ENCODE measurements around the gene MT3. TPM values are rescaled to one million over a fixed set of nuclear protein-coding genes. Genes with fewer than 3 reads are reported as not detected.

Gene MT3
- total RNA-seq, 6 experiments from 2014 or later, result 0.62 TPM; not detected in 5

GRCh38 chr16:56613706-56614105 lies 24.4 kb downstream of the MT3 start:
- Histone ChIP-seq H3K9me3 (no peaks in the 10 kb centered on the region), H3K4me3 (no peak overlapping the region), H3K36me3 (no peaks in the 10 kb centered on the region), H3K27ac (no peak overlapping the region), H3K4me1 (peaks cover 0 to 27% (median 12%) of the 10 kb centered on the region in 4 donors), H3K27me3 (no peaks in the 10 kb centered on the region)
- intact Hi-C loops (cut with DNase I), result no loop called here
- TF ChIP-seq, protein P1, sequence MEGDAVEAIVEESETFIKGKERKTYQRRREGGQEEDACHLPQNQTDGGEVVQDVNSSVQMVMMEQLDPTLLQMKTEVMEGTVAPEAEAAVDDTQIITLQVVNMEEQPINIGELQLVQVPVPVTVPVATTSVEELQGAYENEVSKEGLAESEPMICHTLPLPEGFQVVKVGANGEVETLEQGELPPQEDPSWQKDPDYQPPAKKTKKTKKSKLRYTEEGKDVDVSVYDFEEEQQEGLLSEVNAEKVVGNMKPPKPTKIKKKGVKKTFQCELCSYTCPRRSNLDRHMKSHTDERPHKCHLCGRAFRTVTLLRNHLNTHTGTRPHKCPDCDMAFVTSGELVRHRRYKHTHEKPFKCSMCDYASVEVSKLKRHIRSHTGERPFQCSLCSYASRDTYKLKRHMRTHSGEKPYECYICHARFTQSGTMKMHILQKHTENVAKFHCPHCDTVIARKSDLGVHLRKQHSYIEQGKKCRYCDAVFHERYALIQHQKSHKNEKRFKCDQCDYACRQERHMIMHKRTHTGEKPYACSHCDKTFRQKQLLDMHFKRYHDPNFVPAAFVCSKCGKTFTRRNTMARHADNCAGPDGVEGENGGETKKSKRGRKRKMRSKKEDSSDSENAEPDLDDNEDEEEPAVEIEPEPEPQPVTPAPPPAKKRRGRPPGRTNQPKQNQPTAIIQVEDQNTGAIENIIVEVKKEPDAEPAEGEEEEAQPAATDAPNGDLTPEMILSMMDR (IDR thresholded peaks at IDR 0.05), result no peak
- no peak for TF ChIP-seq POLR2A (IDR thresholded peaks at IDR 0.05)
- DNase-seq, result no peak
- no peak for ATAC-seq

- no peak overlapping the region for H3K27ac ChIP-seq
- no peak overlapping the region for H3K4me3 ChIP-seq
- no peaks in the 10 kb centered on the region for H3K9me3 ChIP-seq
- H3K36me3 ChIP-seq, result no peaks in the 10 kb centered on the region
- no peak for TF ChIP-seq POLR2A (IDR thresholded peaks at IDR 0.05)
- TF ChIP-seq, protein P1 (IDR thresholded peaks at IDR 0.05), result no peak
- intact Hi-C loops (cut with DNase I), result no loop called here
- DNase-seq, result no peak
- H3K27me3 ChIP-seq, result no peaks in the 10 kb centered on the region
- no peak for ATAC-seq
- H3K4me1 ChIP-seq, result peaks cover 0 to 29% (median 12%) of the 10 kb centered on the region in 4 donors
Observed at GRCh38 chr16:56614549-56614991, 25.2 kb downstream of the MT3 start.

- ATAC-seq, result no peak
- Histone ChIP-seq H3K4me1 (peaks cover 0 to 29% (median 12%) of the 10 kb centered on the region in 4 donors), H3K27ac (no peak overlapping the region), H3K36me3 (no peaks in the 10 kb centered on the region), H3K27me3 (no peaks in the 10 kb centered on the region), H3K9me3 (no peaks in the 10 kb centered on the region), H3K4me3 (no peak overlapping the region)
- intact Hi-C loops (cut with DNase I), result no loop called here
- WGBS (ENCODE audit: insufficient coverage, low coverage, low lambda C conversion rate, missing lambda C conversion rate), result 64% methylated on average over 3 of the region's 3 CpGs
- TF ChIP-seq, protein P1 (IDR thresholded peaks at IDR 0.05), result no peak
- no peak for TF ChIP-seq POLR2A (IDR thresholded peaks at IDR 0.05)
- DNase-seq, result no peak
Observed at GRCh38 chr16:56615353-56615752, 26.0 kb downstream of the MT3 start.

- intact Hi-C loops (cut with DNase I), result no loop called here
- WGBS (ENCODE audit: insufficient coverage, low coverage, low lambda C conversion rate, missing lambda C conversion rate), result 70% methylated on average over 8 of the region's 23 CpGs
Observed at GRCh38 chr16:56616608-56617211, 27.4 kb downstream of the MT3 start.

More at GRCh38 chr16:56616608-56617211, 27.4 kb downstream of the MT3 start:
- no peaks in the 10 kb centered on the region for H3K27me3 ChIP-seq
- peak overlapping the region; percentile 36 to 61 (median 51) for H3K4me3 ChIP-seq
- TF ChIP-seq POLR2A (IDR thresholded peaks at IDR 0.05), result no peak
- TF ChIP-seq, protein P1 (IDR thresholded peaks at IDR 0.05), result no peak
- H3K9me3 ChIP-seq, result no peaks in the 10 kb centered on the region
- ATAC-seq (peak; percentile 16 to 56 (median 48)), DNase-seq (no peak)
- no peaks in the 10 kb centered on the region for H3K36me3 ChIP-seq
- H3K4me1 ChIP-seq, result peaks cover 0 to 28% (median 13%) of the 10 kb centered on the region in 4 donors
- H3K27ac ChIP-seq, result peak overlapping the region; percentile 62 to 88 (median 74)

Measured in right lobe of liver (tissue), 6 donors.